ENCODE measurements around the gene LRRFIP1.

DNA sequence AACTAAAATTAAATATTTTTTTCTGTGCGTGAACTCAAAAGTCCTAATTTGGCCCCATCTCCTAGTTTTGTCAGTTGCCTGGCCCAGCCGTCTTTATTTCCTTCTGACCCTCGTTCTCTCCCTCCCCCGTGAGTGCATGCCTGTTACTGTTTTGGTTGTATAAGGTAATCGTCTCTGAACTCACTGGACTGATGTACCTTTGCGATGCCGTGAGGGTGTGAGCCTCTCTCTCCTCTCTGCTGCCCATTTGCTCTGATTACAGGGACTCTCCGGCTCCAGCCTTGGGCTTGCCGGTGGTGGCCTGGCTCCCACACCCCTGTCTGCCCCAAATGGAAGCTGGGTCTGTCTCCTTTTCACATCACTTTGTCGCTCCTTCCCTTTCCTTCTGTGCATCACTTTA is 104.7 kb downstream of the LRRFIP1 start:
- TF ChIP-seq, protein P1, sequence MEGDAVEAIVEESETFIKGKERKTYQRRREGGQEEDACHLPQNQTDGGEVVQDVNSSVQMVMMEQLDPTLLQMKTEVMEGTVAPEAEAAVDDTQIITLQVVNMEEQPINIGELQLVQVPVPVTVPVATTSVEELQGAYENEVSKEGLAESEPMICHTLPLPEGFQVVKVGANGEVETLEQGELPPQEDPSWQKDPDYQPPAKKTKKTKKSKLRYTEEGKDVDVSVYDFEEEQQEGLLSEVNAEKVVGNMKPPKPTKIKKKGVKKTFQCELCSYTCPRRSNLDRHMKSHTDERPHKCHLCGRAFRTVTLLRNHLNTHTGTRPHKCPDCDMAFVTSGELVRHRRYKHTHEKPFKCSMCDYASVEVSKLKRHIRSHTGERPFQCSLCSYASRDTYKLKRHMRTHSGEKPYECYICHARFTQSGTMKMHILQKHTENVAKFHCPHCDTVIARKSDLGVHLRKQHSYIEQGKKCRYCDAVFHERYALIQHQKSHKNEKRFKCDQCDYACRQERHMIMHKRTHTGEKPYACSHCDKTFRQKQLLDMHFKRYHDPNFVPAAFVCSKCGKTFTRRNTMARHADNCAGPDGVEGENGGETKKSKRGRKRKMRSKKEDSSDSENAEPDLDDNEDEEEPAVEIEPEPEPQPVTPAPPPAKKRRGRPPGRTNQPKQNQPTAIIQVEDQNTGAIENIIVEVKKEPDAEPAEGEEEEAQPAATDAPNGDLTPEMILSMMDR (IDR thresholded peaks at IDR 0.05): no peak
- no peak for TF ChIP-seq EZH2 (IDR thresholded peaks at IDR 0.05; ENCODE audit: borderline replicate concordance, insufficient read depth, low read depth, low read length, poor library complexity, severe bottlenecking)
